Activated T-helper 1 cell treated with Interleukin-2 at 50 U/mL for 16 hours (primary cell): ENCODE results near the gene AZU1.
"Not testable (repeated sequence)": the region's sequence is repeated elsewhere in the genome, so short reads cannot be mapped to it uniquely, and the experiment has no call there.

Experiments
- DNase-seq: peaks from one replicate; pipeline ENCODE4 v3.0.0-alpha.2; 2020; ENCODE audit warnings: low read depth

The AZU1 gene

GRCh38 chr19:810883-811489, 16.7 kb upstream of the AZU1 start:
- no peak for DNase-seq

- no peak for DNase-seq
These were observed 16.1 kb upstream of the AZU1 start for GRCh38 chr19:811506-812048.

GRCh38 chr19:812049-812746, 15.4 kb upstream of the AZU1 start:
- DNase-seq: no peak

- no peak for DNase-seq
These were observed 14.9 kb upstream of the AZU1 start for GRCh38 chr19:812747-813218.

GRCh38 chr19:813219-814151, 14.2 kb upstream of the AZU1 start:
- DNase-seq: no peak

GRCh38 chr19:814152-815078, 13.2 kb upstream of the AZU1 start:
- DNase-seq: no peak

GRCh38 chr19:815079-815774, 12.4 kb upstream of the AZU1 start:
- no peak for DNase-seq

GRCh38 chr19:815775-816499, 11.7 kb upstream of the AZU1 start:
- DNase-seq: no peak

GRCh38 chr19:816500-816857, 11.2 kb upstream of the AZU1 start:
- DNase-seq: no peak

GRCh38 chr19:820212-820611, 7.4 kb upstream of the AZU1 start:
- DNase-seq: not testable (repeated sequence)

GRCh38 chr19:821231-821824, 6.3 kb upstream of the AZU1 start:
- DNase-seq: no peak

GRCh38 chr19:821825-822503, 5.7 kb upstream of the AZU1 start, which contains the start of gene PLPPR3:
TSS of gene PLPPR3 (minus strand) at chr19:821955. CDS start at chr19:821559, 396 bp downstream.
- DNase-seq: no peak

GRCh38 chr19:823565-824121, 4.0 kb upstream of the AZU1 start:
- no peak for DNase-seq

GRCh38 chr19:824885-825284, 2.8 kb upstream of the AZU1 start:
- DNase-seq: no peak

GRCh38 chr19:825897-826644, 1.6 kb upstream of the AZU1 start:
- DNase-seq: no peak

- DNase-seq: no peak
These were observed 325 bp upstream of the AZU1 start for GRCh38 chr19:827314-827709.

- no peak for DNase-seq
These were observed 1.6 kb downstream of the AZU1 start for GRCh38 chr19:829129-829758.
